A172 (cell line): Measurements from ENCODE around the gene LRRC4C. TPM values are rescaled to one million over a fixed set of nuclear protein-coding genes. Genes with fewer than 3 reads are reported as not detected.

Experiments used
- DNase-seq: peaks from one replicate; pipeline ENCODE4 v3.0.0-alpha.2; 2015; ENCODE audit warnings: low spot score
- total RNA-seq: library from RNA; depleted of rRNA; stranded (reverse); fragments of >200 nt; shearing (Covaris generic); gene quantifications from 2 replicates; pipeline ENCODE4 v1.2.3, GENCODE V29; 2014

The LRRC4C gene
- total RNA-seq, 1 experiment from 2014 or later: not detected

DNA sequence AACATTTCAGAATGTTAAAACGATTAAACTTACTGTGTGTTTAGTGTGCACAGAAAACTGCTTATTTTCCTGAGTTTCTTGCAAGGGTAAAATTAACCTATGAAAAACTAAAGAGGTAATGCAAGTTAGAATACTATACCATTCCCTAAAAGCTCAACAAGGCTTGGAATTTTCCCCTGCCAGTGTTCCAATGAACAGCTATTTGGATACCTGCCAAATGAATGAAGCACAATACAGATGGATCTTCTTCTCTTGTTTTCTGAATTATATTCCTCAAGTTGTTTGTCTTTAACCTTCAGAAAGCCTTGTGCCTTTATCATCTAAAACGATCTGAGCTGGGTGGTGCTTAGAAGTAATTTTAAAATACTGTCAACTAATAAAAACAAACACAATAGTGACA lies 204.5 kb downstream of the LRRC4C start:
- DNase-seq: no peak

- DNase-seq: no peak
These were observed 209.0 kb downstream of the LRRC4C start for GRCh38 chr11:41250408-41250935.

DNA sequence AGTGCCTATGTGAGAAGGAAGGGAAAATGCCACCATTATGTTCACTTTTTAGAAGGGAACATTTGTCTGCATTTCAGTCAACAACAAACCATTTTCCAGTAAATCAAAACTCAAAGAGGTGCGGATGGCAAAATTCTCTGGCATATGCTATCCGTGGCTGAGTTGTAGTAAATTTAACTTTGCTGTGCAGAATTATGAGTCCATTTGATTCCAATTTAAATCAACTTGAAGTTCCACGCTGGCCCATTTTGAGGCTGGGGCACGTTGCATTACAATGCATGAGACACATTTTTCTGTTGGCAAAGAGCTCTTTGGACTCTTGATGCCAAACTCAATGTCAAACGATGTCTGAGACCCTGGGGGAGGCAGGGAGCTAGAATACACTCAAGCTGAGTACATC lies 211.8 kb downstream of the LRRC4C start:
- DNase-seq: no peak

GRCh38 chr11:41246399-41246745 lies 213.1 kb downstream of the LRRC4C start:
- DNase-seq: no peak

- DNase-seq: no peak
These were observed 213.6 kb downstream of the LRRC4C start for GRCh38 chr11:41245704-41246398.

GRCh38 chr11:41245184-41245583 lies 214.3 kb downstream of the LRRC4C start:
- no peak for DNase-seq

DNA sequence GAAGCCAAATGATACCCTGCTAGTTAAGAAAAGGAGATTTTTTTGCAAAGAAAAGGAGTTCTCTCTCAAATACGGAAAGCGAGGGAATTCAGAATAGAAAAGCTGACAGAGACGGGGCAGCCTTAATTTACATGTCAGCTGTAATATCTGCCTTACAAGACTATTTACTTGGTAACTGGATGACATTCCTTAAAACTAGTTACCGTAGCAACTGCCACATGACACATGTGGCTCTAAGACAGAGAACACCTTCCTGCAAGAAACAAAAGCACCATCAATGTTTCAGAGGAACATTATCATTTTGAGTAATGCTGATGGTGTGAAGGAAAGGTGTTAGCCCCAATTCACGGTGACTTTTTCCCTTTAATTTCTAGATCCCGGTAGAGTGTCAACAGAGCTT lies 222.1 kb downstream of the LRRC4C start:
- no peak for DNase-seq

DNA sequence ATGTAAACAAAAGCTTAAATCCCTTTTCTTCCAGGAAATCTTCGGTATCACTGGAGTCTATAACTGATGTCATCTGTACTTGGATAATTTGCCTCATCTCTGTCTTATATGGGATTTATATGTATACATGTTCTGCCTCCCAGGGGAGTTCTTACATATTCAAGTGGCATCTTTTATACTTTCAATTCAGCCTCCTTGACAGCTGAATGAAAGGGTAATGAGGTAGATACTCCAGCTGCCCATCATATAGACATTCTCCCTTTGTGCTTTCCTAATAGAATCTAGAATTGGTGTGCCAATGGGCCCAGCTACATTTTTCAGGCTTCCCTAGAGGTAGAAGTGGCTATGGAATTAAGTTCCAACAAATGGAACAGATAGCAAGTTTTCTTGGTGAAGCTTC lies 223.8 kb downstream of the LRRC4C start:
- DNase-seq: no peak

DNA sequence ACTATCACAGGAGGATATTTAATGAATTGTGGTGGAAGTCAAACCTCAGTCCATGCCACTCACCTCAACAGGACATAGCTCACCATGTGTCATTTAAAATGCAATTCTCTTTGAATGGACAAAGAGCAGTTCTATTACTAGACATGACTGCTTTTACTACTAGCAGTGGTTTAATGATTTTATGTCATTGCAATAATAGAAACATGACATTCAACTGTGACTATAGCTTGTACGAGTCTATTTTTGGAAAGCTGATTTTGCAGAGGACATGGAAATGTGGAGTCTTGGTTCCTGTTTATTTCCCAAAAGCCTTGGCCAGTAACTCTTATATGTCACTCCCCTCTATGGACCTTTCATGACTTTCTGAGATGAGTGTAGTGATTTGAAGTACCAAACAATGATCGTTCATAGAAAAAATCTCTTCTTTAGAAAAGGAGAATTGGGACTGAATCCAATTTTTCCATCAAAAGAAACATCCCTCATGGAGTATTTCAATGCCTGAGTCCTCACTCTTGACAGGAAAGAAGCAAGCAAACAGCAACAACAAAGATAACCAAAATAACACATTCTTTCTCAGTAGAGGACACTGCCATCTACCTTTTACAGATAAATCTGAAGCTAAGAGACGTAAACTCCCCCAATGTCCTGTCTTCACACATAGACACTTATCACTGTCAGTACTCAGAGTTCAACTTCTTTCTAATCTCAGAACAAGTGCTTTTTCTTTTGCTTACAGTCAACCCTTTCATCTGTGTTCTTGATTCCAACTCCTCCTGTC lies 233.4 kb downstream of the LRRC4C start:
- no peak for DNase-seq

DNA sequence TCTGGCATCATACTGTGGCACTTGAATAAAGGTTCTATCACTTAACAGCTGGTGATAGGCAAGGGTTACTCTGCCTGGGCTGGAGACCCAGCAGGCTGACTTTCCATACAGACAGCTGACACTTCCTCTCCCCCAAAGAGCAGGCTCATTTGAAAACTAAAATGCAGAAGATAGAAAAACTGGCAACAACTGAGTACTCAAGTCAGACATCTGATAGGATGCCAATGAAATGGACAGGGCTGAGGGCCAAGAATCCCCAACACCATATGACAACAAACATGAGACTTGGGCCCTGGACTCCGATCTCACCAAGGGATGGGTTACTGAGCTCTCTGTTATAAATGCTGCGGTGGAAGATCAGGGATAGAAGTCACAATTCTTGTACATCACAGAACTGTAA lies 237.2 kb downstream of the LRRC4C start:
- DNase-seq: no peak

DNA sequence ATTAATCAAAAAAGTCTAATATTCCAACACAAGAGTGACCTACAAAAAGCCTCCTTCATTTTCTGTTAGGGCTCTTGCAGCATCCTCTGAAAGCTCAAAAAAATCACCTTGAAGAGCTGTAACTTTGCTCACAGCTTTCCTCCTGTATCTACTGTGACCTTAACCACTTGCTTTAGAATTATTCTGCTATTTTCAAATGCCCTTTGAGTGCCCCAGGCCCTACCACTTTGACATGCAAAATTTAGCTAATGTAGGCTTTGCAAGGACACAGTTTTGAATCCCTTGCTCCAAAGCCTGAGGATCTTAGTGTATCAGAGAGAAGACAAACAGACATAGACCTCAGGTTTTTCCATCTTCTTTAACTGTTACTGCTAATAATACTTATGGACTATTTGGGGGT lies 253.1 kb downstream of the LRRC4C start:
- DNase-seq: no peak

DNA sequence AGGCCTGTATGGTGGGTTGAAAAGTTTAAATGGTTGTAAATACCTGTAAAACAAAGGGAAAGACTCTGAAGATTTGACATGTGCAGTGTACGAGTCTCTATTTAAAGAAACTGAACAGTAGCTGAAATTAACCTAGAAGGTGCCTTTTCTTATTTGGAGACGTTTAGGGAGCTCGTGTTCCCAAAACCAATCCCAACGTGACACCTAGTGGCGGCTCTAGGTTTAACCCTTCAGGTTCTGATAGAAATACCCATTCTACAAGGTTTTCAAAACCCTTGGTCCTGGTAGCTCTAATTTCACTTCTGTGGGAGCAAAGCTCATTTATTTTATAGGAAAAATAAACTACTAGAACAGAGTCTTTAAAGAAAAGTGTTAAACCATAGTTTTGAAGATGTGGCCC lies 258.3 kb downstream of the LRRC4C start:
- DNase-seq: no peak

DNA sequence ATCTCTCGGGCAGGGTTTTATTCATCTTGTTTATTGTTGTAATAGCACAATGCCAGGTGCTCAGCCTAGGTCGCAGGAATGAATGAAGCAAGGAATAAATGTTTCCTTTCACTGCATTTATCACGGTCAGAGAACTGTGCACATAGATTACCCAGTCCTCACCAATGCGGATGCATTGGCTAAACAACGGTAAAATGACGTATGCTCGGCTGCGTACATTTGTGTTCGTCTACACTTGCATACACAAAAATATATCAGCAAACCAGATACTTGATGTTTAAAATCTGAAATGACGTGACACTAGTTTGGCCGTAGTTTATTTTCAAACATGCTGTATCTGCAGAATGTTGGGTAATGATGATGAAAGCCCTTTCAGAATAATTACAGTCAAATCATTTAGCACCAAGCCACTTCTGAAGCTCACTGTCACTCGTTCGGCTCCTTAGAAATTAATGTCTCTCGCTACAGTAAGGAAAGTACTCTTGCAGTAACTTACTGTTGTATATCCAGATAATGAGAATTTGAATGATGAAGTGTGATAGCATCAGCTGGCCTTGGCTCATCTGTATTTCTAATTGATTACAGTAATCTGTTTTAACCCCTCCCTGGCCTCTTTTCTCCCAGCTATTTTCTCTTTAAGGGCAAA lies 268.9 kb downstream of the LRRC4C start:
- no peak for DNase-seq

DNA sequence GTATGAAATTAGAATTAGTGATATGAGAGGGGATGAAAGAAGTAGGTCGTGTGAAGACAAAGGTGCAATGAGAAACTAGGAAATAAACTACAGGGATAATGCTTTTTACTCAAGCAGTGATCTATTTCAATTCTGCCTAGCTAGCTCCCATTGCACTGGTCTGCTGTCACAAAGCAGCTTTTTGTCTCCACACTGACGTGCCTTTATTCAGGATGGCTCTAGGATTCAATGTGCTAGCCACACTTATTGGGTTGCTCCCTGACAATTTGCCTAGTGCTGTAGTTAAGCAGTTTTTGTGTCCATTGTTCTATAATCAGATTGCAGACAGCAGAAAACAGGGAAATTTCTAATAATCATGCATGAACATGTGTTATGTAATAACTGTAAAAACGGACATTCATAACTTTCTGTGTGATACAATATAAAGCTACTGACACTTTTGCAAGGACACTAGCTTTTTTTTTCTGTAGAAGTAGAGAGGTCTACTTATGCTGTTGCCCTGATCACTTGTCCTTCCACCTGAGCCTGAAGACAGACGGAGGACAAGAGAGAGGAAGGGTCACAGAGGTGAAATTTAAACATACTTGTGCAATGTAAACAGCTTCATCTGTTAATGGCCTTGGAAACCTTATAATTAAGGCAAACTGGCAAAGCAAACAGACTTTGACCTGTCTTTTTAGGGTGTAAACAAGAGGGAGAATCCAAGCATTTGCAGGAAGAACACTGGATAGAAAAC lies 269.6 kb downstream of the LRRC4C start:
- no peak for DNase-seq

GRCh38 chr11:41177791-41178190 lies 281.7 kb downstream of the LRRC4C start:
- DNase-seq: no peak

- no peak for DNase-seq
These were observed 284.0 kb downstream of the LRRC4C start for GRCh38 chr11:41175304-41175972.

DNA sequence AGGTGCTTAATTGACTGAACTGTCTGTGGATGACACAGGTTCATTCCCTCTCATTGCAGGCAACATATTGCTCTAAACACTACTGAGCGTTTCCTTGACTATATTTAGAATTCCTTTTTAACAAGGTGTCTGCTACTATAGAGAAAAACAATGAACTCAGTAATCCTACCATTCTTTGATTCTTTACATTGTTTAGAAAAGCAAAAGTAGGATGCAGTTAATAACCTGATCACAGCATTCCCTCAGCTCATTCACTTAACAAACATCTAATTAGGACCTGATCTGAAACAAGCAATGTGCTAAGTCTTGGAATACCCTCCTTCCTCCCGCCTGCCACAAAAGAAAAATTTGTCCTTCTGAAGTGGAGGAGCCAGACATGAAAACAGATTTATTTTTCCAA lies 313.1 kb downstream of the LRRC4C start:
- no peak for DNase-seq

- DNase-seq: no peak
These were observed 314.0 kb downstream of the LRRC4C start for GRCh38 chr11:41145420-41145819.

DNA sequence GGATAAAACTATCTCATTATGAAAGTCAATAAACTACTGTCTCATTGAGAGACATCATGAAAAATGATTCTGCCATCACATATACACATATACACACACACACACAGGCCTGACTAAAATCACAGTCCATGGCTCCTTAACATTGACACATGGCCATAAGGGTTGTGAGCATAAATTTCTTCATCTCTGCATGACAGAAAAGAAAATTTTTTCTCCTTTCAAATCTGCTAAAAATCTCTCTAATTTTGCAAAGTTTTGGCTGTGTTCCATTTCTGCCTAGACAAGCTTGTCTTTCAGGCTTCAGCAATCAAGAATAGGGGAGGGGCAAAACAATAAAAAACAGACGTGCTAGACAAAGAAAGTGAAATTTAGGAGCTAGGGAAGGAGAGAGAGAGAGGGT lies 324.5 kb downstream of the LRRC4C start:
- no peak for DNase-seq

DNA sequence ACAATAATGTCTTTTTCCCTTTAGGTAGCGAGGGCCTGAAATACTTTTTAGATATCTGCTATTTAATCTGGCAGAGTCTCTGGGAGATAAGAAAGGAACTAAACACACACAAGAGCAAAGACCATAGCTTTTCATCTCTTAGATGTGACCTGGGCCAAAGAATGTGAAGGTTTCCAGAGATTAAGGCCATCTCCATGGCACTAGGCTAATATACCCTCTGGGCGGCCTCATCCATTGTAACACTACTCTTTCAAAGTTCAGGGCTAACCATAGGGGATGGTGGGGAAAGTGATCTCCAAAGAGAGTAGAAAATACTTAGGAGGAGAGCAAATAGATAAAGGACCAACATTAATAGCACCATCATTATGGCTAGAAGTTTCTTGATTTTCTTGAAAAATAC lies 326.4 kb downstream of the LRRC4C start:
- no peak for DNase-seq

DNA sequence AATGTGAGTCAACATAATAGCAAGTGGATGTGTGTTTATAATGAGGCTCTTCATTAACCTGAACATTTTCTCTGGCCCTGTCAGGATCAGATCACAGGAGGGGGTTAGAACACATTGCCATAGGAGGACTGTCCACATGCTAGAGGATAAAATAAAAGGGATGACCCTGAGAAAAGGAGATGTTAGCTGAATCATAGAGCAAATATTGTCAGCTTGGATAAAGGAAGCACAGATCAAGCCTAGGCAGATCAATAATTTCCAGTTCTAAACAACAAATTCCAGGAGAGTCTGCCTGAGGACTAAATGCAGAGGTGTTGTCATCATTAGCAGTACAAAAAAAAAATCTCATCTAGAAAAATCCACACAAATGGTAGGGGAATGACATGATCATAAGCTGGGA lies 337.9 kb downstream of the LRRC4C start:
- no peak for DNase-seq

DNA sequence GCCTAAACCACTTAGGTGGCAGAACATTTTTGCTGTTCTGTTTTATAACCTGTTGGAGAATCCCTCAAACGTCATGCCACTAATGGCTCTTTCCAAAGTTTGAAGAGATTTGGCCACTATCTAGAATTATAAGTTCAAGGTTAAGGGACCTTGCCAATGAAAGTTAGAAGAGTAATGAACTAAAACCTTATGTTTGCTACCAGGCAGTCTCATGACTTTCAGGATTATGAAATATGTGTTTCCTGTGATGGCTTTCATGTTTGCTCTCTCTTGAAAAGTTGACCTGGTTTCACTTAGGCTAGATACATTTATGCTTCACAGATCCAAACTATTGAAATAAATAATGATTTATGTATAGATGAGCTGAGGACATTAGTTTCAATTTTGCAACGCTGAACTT lies 340.0 kb downstream of the LRRC4C start:
- DNase-seq: no peak
